SK-N-MC (cell line): ENCODE data around the gene CARMIL1.

Source experiments
- EZH2 ChIP-seq: fragments of 200-600 bp; sonication (generic); IDR thresholded peaks from one replicate; pipeline ENCODE4 v1.6.1; 2017; ENCODE audit warnings: antibody characterized with exemption
- FOXP2 ChIP-seq: optimal IDR thresholded peaks from 2 replicates; pipeline ENCODE3; 2011; ENCODE audit warnings: mild to moderate bottlenecking, moderate library complexity; ENCODE audit not compliant: insufficient read depth; ENCODE audit errors: extremely low read length, control extremely low read depth
- POLR2AphosphoS5 ChIP-seq: IDR thresholded peaks from 2 replicates; pipeline ENCODE4 v1.6.1; 2012; ENCODE audit warnings: mild to moderate bottlenecking, low read depth, low read length, borderline replicate concordance

DNA sequence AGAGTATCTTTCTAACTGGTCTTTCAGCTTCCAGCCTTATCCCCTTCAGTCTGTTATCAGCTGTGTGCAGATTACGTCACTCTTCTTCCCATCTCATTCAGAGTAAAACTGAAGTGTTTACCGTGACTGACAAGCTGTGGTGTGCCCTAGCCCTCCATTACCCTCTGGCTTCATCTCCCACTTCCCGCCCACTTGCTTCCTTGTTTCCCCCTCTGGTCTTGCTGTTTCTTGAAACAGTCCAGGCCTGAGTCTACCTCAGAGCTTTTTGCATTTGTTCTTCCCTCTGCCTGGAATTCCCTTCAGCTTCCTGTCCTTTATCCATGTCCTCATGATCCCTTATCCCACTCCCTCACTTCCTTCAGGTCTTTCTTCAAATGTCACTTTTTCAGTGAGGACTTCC, 66.9 kb downstream of the CARMIL1 start:
- TF ChIP-seq POLR2AphosphoS5 (no peak), EZH2 (no peak), FOXP2 (no peak)
